Heart left ventricle (tissue), 16 donors: ENCODE measurements around the gene TBL1X. TPM values are rescaled to one million over a fixed set of nuclear protein-coding genes. Genes with fewer than 3 reads are reported as not detected.

Experiments used
- ATAC-seq, 4 donors: fragments of 200-7000 bp; cut with Tn5 transposase; one replicate each; pipeline ENCODE4 v1.9.1; 2020 to 2022; ENCODE audit warnings: moderate library complexity in 4 of 4, mild to moderate bottlenecking in 3 of 4, moderate number of reproducible peaks in 1 of 4
- DNase-seq, 5 donors: peaks; one replicate each; pipeline ENCODE4 v3.0.0-alpha.2; 2020
- H3K27ac ChIP-seq, 12 donors: fragments of 200-600 bp; sonication (generic) in 4 of 12; one replicate each; pipeline versions ENCODE4 v1.5.0 to v1.8.0; 2016 to 2022; ENCODE audit warnings: mild to moderate bottlenecking in 2 of 12
- H3K27me3 ChIP-seq, 9 donors: fragments of 200-600 bp; sonication (generic) in 2 of 9; one replicate each; pipeline versions ENCODE4 v1.5.1 to v1.8.0; 2016 to 2022; ENCODE audit warnings: mild to moderate bottlenecking in 3 of 9
- H3K36me3 ChIP-seq, 9 donors: fragments of 200-600 bp; sonication (generic) in 2 of 9; one replicate each; pipeline versions ENCODE4 v1.5.0 to v1.8.0; 2018 to 2022; ENCODE audit warnings: mild to moderate bottlenecking in 2 of 9
- H3K4me1 ChIP-seq, 12 donors: fragments of 200-600 bp; sonication (generic) in 4 of 12; one replicate each; pipeline versions ENCODE4 v1.5.0 to v1.8.0; 2016 to 2022; ENCODE audit warnings: mild to moderate bottlenecking in 3 of 12
- H3K4me3 ChIP-seq, 12 donors: fragments of 200-600 bp; sonication (generic) in 4 of 12; one replicate each; pipeline versions ENCODE4 v1.5.0 to v1.8.0; 2017 to 2022; ENCODE audit warnings: mild to moderate bottlenecking in 9 of 12, moderate library complexity in 4 of 12
- H3K9me3 ChIP-seq, 12 donors: fragments of 200-600 bp; sonication (generic) in 4 of 12; one replicate each; pipeline versions ENCODE4 v1.5.0 to v1.8.0; 2016 to 2022; ENCODE audit warnings: mild to moderate bottlenecking in 1 of 12
- POLR2A ChIP-seq, 2 donors: fragments of 450-650 bp; IDR thresholded peaks; one replicate each; pipeline ENCODE4 v1.6.1; 2017; ENCODE audit warnings: antibody characterized with exemption in 2 of 2, mild to moderate bottlenecking in 2 of 2, moderate library complexity in 2 of 2
- WGBS, 4 donors: extraction: QIAGEN DNeasy Blood & Tissue Kit in 2 of 4; methylation state at CpG; one replicate each; pipeline versions ENCODE4 v1.1.5 to v1.1.7; 2013 to 2018; 5-methylcytosine and 5-hydroxymethylcytosine counted together
- intact Hi-C, 10 donors: fragments of 100-400 bp; cut with DNase I; formaldehyde crosslinking; loops; one replicate each; pipeline versions ENCODE4 v1.11.1 to v1.14.2; 2022
- polyA plus RNA-seq, 2 donors: library from polyadenylated mRNA; stranded (reverse); fragments of 200-250 nt; gene quantifications; one replicate each; pipeline ENCODE4 v1.2.3, GENCODE V29; 2013
- total RNA-seq, 9 donors: library from RNA; depleted of rRNA in 2 of 9; stranded (reverse); fragments of >200 nt in 2 of 9; fragmentation: NEBNext Ultra II Directional in 3 of 9; extraction: Animal tissue kit (Norgen Biotek cat#: 25700) in 3 of 9; gene quantifications; one replicate each; pipeline versions ENCODE4 v1.1.0 to v1.2.4, GENCODE V29; 2016 to 2023
- TF ChIP-seq, protein P1 (sequence below), 12 donors: fragments of 200-600 bp; sonication (generic) in 4 of 12; IDR thresholded peaks; one replicate each; pipeline versions ENCODE4 v1.5.0 to v1.8.0; 2018 to 2022; ENCODE audit warnings: antibody characterized with exemption in 12 of 12, mild to moderate bottlenecking in 5 of 12
- donor health status: ischemic (EF 13 %, LVEDD 7.1; RV severe dilation, severe dysfunction).
- donor health status: healthy with polysubstance abuse.
- donor health status: DM: no; HTN: yes; CAD: no.
- donor health status: DM: no; HTN: no; CAD: no.
- donor health status: ischemic (EF 25% LVEDD 6.9; RV normal size, moderate dysfunction).
- donor health status: ischemic (EF 25% LVEDD 5.7; RV mildly dilated, moderate dysfunction).
- donor health status: healthy.
- donor health status: DM: yes; HTN: yes; CAD: no.
- donor health status: ischemic (EF 35%, LVEDD 5.7; RV mildly dilated, moderate dysfunction).
- donor health status: nonischemic (EF 11% LVEDD 7.7; RV severe dilation, severe dysfunction).
- donor health status: DM: yes; HTN: yes; CAD: no.
- donor health status: PGD.
- donor health status: ischemic (EF 29% LVEDD 5.4; RV normal size, mild dysfunction).
- donor health status: nonischemic (EF 23%, LVEDD 6.1; RV moderate dilation, normal function).

Gene TBL1X
- total and polyA plus RNA-seq, 11 donors = 2.4 to 30.7 (median 9.7) TPM

- no peak for TF ChIP-seq POLR2A (IDR thresholded peaks at IDR 0.05)
- TF ChIP-seq, protein P1, sequence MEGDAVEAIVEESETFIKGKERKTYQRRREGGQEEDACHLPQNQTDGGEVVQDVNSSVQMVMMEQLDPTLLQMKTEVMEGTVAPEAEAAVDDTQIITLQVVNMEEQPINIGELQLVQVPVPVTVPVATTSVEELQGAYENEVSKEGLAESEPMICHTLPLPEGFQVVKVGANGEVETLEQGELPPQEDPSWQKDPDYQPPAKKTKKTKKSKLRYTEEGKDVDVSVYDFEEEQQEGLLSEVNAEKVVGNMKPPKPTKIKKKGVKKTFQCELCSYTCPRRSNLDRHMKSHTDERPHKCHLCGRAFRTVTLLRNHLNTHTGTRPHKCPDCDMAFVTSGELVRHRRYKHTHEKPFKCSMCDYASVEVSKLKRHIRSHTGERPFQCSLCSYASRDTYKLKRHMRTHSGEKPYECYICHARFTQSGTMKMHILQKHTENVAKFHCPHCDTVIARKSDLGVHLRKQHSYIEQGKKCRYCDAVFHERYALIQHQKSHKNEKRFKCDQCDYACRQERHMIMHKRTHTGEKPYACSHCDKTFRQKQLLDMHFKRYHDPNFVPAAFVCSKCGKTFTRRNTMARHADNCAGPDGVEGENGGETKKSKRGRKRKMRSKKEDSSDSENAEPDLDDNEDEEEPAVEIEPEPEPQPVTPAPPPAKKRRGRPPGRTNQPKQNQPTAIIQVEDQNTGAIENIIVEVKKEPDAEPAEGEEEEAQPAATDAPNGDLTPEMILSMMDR (IDR thresholded peaks at IDR 0.05) = no peak
- no peak for DNase-seq
- H3K36me3 ChIP-seq = no peaks in the 10 kb centered on the region
- H3K27ac ChIP-seq = no peak overlapping the region
- intact Hi-C loops = no loop called here
- peaks cover 0 to 4% (median 0%) of the 10 kb centered on the region in 12 donors for H3K4me1 ChIP-seq
- H3K4me3 ChIP-seq = no peak overlapping the region
- WGBS, 4 donors = 87 to 93% (median 91%) methylated on average over 5 to 6 of the region's 6 CpGs
- H3K9me3 ChIP-seq = no peaks in the 10 kb centered on the region
- ATAC-seq = no peak
- no peaks in the 10 kb centered on the region for H3K27me3 ChIP-seq
Observed at GRCh38 chrX:9500584-9500983, 35.7 kb downstream of the TBL1X start.

GRCh38 chrX:9501362-9501761, 36.5 kb downstream of the TBL1X start:
- TF ChIP-seq, protein P1 (IDR thresholded peaks at IDR 0.05) = no peak
- no peak for TF ChIP-seq POLR2A (IDR thresholded peaks at IDR 0.05)
- no peaks in the 10 kb centered on the region for H3K9me3 ChIP-seq
- H3K27ac ChIP-seq = no peak overlapping the region
- H3K27me3 ChIP-seq = no peaks in the 10 kb centered on the region
- H3K4me3 ChIP-seq = no peak overlapping the region
- WGBS, 4 donors = 93 to 97% (median 95%) methylated on average over 2 of the region's 2 CpGs
- intact Hi-C loops = no loop called here
- ATAC-seq (no peak), DNase-seq (no peak)
- H3K4me1 ChIP-seq = peaks cover 0 to 4% (median 0%) of the 10 kb centered on the region in 12 donors
- no peaks in the 10 kb centered on the region for H3K36me3 ChIP-seq

DNA sequence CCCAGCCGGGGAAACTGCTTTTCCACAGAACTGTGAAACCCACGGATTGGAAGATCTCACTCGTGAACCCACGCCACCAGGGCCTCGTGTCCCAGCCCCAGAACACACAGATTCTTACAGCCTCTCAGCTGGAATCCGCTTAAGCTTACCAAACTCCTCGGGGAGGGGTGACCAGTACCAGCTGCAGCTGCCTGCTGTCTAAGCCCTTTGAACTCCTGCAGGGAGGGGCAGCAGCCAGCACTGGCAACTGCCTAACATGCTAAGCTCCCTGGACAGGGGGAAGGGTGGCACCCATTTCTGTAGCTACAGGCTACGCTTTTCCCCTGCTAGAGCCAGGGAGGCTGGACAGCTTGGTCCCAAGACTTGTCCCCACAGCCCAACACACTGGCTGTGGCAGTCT, 38.4 kb downstream of the TBL1X start:
- 77 to 85% (median 83%) methylated on average over 8 of the region's 8 CpGs for WGBS, 4 donors
- no peak overlapping the region for H3K4me3 ChIP-seq
- no peak for DNase-seq
- intact Hi-C loops = no loop called here
- H3K36me3 ChIP-seq = no peaks in the 10 kb centered on the region
- ATAC-seq = no peak
- TF ChIP-seq, protein P1 (IDR thresholded peaks at IDR 0.05) = no peak
- TF ChIP-seq POLR2A (IDR thresholded peaks at IDR 0.05) = no peak
- no peaks in the 10 kb centered on the region for H3K27me3 ChIP-seq
- H3K27ac ChIP-seq = no peak overlapping the region
- peaks cover 0 to 4% (median 0%) of the 10 kb centered on the region in 12 donors for H3K4me1 ChIP-seq
- H3K9me3 ChIP-seq = peaks cover 0 to 4% (median 0%) of the 10 kb centered on the region in 12 donors

GRCh38 chrX:9510366-9510765, 45.5 kb downstream of the TBL1X start:
- Histone ChIP-seq H3K27me3 (peaks cover 0 to 3% (median 0%) of the 10 kb centered on the region in 9 donors), H3K36me3 (no peaks in the 10 kb centered on the region), H3K27ac (no peak overlapping the region), H3K4me3 (no peak overlapping the region), H3K4me1 (peaks cover 0 to 5% (median 0%) of the 10 kb centered on the region in 12 donors), H3K9me3 (peaks cover 0 to 4% (median 0%) of the 10 kb centered on the region in 12 donors)
- DNase-seq (no peak), ATAC-seq (no peak)
- 67 to 96% (median 90%) methylated on average over 2 of the region's 2 CpGs for WGBS, 4 donors
- no peak for TF ChIP-seq POLR2A (IDR thresholded peaks at IDR 0.05)
- intact Hi-C loops = no loop called here

DNA sequence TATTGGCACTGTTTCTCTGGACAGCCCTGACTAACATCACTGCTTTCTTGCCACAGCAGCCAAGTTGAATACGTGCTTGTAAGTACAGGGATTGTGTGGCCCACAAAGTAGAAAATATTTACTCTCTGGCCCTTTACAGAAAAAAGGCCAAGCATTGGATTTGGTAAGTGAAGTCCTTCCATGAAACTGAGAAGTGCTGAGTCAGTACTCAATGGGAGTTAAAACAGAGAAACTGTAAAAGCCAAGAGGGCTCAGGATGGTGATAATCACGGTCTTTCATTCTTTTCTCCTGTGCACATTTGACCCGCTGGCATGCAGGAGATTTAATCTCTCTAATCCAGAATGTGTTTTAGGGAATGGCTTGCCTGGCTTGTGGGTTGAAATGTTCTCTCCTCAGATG, 46.1 kb downstream of the TBL1X start:
- DNase-seq (no peak), ATAC-seq (no peak)
- Histone ChIP-seq H3K27me3 (peaks cover 0 to 3% (median 0%) of the 10 kb centered on the region in 9 donors), H3K36me3 (no peaks in the 10 kb centered on the region), H3K4me1 (peaks cover 0 to 11% (median 0%) of the 10 kb centered on the region in 12 donors), H3K4me3 (no peak overlapping the region), H3K9me3 (peaks cover 0 to 4% (median 0%) of the 10 kb centered on the region in 12 donors), H3K27ac (no peak overlapping the region)
- intact Hi-C loops = no loop called here
- no peak for TF ChIP-seq POLR2A (IDR thresholded peaks at IDR 0.05)
- TF ChIP-seq, protein P1 (IDR thresholded peaks at IDR 0.05) = no peak
- WGBS, 4 donors = 75 to 89% (median 84%) methylated on average over 3 of the region's 3 CpGs
